ENCODE measurements around the gene DOCK1.
"Not testable (repeated sequence)": the region's sequence is repeated elsewhere in the genome, so short reads cannot be mapped to it uniquely, and the experiment has no call there.

The DOCK1 gene

DNA sequence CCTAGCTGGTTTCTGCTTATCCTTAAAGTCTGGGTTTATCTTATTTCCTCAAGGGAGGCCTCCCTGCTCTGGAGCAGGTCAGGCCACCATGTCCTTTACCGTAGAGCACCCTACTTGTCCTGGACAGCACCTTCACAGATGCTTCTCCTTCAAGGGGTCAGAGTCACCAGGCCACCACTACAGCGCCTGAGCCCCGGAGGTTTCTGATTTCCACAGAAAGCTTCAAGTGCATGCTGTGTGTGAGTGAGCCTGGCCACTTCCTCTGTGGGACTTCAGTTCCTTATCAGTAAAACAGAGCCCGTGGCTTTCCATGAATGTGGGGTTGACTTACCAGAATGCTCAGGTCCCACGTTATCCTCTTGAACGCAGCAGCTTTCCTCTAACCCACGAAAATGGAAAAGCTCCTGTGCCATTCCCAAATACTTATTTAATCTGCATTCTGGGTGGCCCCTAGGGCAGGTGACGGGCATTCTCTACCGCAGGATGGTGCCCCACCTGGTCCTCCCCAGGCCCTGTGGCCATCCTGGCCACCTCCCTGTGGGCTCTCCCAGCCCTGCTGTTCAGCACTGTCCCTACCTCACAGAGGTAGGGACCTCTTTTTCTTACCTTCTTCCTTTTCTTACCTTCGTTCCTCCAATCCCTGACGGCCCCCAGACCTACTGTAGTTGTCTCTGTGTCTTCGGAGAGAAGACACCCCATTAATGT, 1.4 kb upstream of the DOCK1 start:
- DNase-seq (ENCODE audit: low read depth in 2 of 2) = no peak

DNA sequence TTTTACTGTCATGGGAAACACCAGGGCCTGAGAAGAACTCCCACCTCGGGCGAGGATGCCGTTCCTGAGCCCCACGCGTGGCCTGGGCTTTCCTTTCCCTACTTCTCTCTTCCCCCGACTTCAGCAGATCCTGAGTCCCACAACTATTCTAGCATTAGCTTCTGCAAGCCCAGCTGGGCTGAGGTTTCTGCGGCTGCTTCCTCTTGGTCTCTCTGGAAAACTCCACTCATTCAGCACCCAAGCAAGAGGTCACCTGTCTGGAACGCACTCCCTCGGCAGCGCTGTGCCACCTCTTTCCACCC, 761 bp upstream of the DOCK1 start:
- no peak for DNase-seq (ENCODE audit: low read depth in 2 of 2)

- DNase-seq (ENCODE audit: low read depth in 2 of 2) = no peak
Observed at GRCh38 chr10:126905776-126906703, 812 bp downstream of the DOCK1 start.

DNA sequence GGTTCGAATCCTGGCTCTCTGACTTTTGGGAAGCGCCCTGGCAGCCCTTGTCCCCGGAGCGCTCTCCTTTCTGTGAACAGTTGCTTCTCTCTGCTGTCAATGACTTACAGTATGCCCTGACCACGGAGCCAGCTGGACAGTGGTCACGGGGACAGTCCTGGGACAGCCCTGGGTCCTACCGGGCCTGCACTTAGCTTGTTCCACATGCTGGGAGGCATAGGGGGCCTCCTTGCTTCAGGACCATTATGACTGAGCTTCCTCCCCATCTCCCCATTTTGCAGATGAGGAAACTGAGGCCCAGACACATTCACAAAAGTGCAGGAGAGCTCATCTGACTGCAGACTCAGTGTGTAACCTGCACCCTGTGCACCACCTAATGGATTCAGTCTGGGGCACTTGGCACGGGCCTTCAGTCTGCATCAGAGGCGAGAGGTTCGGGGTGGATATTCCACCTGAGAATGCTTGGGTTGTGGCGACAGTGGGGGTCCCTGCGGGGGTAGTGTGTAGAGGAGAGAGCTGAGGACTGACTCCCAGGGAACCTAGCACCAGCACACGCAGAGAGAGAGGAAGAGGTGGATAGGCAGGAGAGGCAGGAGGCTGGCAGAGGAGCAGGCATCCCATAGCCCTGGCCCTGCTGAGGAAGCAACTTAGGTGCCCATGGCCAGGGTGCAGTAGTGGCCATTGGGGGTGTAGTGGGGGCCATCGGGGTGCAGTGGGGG, 1.6 kb downstream of the DOCK1 start:
- DNase-seq (ENCODE audit: low read depth in 2 of 2) = no peak

- DNase-seq (ENCODE audit: low read depth in 2 of 2) = no peak
Observed at GRCh38 chr10:126907423-126907970, 2.3 kb downstream of the DOCK1 start.

DNA sequence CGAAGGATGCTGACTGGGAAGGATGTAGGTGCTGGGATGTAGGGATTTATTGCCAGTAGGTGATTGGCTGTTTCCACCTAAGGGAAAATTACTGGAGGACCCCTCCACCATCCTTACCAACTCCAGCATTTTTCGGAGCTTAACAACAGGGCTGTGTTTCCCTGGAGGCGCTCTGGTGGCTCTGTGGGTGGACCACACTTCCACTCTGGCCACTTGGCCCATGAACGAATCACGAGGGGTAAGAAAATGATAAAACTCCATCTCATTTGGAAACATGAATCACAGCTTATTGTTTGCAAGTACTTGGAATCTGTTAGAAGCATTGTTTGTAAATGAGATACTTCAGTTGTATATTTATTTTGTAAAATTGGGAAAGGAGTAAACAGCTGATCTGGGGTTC, 3.0 kb downstream of the DOCK1 start:
- no peak for DNase-seq (ENCODE audit: low read depth in 2 of 2)

DNA sequence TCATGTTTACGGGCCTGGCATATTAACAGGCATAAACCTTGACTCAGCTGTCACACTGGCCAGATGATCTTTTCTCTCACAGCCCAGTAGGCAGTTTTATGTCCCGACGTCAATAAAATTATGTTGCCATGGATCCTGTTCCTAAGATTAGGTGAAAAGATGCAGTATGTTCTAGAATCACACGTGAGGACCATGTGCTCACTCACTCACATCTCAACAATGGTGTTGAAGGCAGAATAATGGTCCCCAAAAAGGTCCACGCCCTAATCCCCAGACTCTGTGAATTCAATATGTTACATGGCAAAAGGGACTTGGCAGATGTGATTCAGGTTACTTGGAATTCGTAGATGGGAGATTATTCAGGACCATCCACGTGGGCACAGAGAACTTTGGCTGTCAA, 3.5 kb downstream of the DOCK1 start:
- DNase-seq (ENCODE audit: low read depth in 2 of 2) = no peak

GRCh38 chr10:126909147-126909546, 3.9 kb downstream of the DOCK1 start:
- DNase-seq (ENCODE audit: low read depth in 2 of 2) = no peak

DNA sequence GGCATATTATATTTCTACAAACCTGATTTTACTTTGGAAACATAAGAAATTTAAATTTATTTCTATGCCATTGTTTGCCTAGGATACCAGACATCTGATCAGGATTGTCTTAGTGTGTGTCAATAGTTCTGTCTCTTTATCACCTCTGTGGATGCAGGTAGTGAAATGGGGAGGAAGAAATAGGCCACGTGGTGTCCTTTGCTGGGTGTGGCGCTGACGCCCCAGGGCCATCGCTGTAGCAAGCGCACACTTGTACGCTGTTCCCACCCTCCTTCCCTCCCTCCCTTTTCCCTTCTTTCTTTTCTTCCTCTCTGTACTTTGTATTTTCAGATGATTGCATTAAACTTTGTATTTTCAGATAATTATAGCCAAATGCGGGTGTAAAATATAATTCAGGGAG, 5.0 kb downstream of the DOCK1 start:
- DNase-seq (ENCODE audit: low read depth in 2 of 2) = no peak

DNA sequence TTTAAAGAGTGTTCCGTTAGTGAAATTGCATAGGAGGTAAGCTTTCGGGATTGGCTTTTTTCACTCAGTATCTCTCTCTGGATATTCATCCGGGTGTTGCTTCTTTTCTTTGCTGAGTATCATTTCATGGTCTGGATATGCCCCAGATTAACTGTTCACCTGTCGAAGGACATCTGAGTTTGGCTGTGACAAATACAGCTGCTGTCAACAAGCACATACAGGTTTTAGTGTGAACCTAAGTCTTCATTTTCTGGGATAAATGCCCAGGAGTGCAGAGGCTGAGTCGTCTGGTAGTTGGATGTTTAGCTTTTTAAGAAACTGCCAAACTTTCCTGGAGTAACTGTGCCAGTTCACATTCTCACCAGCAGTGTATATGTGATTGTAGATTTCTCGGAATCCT, 5.6 kb downstream of the DOCK1 start:
- DNase-seq (ENCODE audit: low read depth in 2 of 2) = no peak

DNA sequence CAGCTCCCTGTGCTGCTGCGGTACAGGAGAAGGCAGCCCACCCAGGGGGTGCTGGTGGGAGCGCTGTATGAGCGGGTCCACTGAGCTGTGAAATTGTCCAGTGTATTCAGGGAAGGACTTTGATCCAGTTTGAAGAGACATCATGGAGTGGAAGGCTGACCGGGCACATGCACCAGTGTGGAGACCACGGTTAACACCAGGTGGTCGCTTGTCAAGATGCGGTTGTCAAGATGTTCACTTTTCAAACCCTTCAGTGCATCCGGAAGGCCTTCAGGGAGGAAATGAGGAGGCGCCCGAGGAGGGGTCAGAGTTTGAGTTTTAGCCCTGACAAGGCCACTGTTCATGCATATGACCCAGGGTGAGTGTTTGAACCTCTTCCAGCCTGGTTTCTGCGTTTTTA, 6.1 kb downstream of the DOCK1 start:
- DNase-seq (ENCODE audit: low read depth in 2 of 2) = no peak

- DNase-seq (ENCODE audit: low read depth in 2 of 2) = no peak
Observed at GRCh38 chr10:126913316-126913715, 8.1 kb downstream of the DOCK1 start.

GRCh38 chr10:126914561-126914960, 9.3 kb downstream of the DOCK1 start:
- no peak for DNase-seq (ENCODE audit: low read depth in 2 of 2)

DNA sequence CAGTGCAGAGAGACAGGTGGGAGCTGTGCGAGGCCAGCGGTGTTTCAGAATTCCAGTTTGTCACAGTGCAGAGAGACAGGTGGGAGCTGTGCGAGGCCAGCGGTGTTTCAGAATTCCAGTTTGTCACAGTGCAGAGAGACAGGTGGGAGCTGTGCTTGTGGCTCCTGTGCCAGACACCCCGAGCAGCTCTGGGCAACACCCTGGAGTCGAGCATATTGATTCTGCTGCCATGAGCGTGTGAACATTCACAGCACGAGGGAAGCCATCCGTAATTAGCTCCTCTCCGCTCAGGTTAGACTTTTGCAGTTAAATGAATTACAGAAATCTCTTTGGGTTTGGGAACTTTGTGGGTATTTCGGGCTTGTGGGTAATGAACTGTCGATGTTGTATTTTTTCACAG, 11.7 kb downstream of the DOCK1 start:
- not testable (repeated sequence) for DNase-seq (ENCODE audit: low read depth in 2 of 2)

DNA sequence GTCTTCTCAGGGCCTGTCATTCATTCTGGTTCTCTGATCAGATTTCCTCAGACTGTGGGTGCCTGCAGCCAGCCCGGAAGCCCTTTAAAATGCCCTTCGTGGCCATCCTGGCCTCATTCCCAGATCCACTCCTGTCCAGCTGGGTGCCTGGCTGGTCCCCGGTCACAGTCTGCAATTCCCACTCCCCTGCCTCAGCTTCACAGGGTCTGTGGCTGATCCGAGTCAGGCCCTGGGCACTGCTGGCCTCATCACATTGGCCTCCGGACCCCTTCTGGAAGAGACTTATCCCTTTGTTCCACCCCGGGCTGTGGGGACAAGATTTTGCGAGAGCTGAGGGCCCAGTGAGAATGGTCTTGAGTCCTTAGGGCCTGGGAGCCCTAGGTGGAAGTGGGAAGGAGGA, 12.1 kb downstream of the DOCK1 start:
- no peak for DNase-seq (ENCODE audit: low read depth in 2 of 2)

DNA sequence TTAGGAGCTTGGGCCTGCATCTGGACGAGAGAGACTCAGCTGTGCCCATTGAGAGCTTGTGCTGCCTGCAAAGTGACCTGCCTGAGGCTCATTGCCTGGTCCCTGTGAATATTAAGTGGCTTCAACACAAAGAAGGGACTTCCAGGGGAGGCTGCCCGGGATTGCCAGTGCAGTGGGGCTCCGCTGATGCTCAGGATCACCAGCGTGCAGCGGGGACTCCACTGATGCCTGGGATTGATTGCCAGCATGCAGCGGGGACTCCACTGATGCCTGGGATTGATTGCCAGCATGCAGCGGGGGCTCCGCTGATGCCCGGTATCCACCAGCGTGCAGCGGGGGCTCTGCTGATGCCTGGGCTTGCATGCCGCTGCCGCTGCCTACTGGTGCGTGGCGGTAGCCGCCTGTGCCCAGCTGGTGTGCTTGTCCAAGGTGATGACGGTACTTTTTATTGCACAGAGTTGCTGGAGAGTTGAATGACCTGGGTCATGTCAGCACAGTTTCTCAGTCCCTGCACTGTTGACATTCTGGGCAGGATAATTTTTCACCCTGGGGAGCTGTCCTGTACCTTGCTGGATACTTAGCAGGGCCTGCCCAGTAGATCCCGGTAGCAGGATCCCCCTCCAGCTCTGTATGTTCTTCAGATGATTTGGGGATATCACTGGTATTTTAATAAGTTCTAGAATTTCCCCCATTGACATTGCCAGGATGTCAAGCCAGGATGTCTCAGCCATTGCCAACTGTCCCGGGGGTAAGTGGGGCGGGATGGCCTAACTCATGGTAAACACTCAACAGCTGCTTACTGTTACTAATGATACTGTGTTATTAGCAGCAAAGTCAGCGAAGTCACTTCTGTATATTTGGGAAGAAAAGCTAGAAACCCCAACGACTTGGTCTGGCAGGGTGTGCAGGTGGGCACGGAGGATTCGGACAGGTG, 13.0 kb downstream of the DOCK1 start:
- DNase-seq (ENCODE audit: low read depth in 2 of 2) = no peak

GRCh38 chr10:126919426-126919825, 14.2 kb downstream of the DOCK1 start:
- DNase-seq (ENCODE audit: low read depth in 2 of 2) = no peak

DNA sequence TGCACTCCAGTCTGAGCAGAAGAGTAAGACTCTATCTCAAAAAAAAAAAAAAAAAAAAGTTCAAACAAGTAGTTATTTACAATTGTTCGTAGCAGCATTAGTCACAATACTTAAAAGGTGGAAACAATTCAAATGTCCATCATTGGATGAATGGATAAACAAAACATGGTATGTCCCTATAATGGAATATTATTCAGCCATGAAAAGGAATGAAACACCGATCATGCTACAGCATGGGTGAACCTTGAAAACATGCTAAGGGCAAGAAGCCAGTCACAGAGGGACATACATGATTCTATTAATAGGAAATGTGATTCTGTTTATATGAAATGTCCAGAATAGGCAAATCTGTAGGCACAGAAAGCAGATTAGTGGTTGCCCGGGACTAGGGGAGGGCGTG, 15.9 kb downstream of the DOCK1 start:
- no peak for DNase-seq (ENCODE audit: low read depth in 2 of 2)

- DNase-seq (ENCODE audit: low read depth in 2 of 2) = no peak
Observed at GRCh38 chr10:126921974-126922525, 16.8 kb downstream of the DOCK1 start.

DNA sequence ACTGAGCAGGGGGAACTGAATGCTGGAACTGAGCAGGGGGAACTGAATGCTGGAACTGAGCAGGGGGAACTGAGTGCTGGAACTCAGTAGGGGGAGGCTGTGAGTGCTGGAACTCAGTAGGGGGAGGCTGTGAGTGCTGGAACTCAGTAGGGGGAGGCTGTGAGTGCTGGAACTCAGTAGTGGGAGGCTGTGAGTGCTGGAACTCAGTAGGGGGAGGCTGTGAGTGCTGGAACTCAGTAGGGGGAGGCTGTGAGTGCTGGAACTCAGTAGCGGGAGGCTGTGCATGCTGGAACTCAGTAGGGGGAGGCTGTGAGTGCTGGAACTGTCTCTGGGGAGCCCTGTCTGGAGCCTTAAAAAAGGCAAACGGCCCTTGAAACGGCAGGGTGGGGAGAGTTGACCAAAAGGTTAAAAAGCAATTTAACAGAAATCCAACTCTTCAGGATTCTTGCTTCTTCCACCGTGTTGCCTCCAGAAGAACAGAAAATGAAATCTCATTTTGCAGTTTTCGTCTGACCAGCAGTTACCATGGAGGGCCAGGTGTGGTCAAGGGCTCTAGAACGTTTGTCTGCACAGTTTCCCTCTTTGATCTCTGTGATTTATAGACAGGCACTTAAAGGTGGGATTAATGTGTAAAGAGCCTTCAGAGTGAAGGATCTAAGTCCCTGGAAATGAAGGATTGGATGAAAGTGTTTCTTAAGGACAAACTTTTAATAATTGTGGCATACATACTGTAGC, 19.1 kb downstream of the DOCK1 start:
- no peak for DNase-seq (ENCODE audit: low read depth in 2 of 2)

Data from activated CD8-positive, alpha-beta memory T cell treated with anti-CD3 and anti-CD28 coated beads for 4 hours (primary cell).